ENCODE data around the gene TOR1A.
"Not testable (repeated sequence)": the region's sequence is repeated elsewhere in the genome, so short reads cannot be mapped to it uniquely, and the experiment has no call there.

The TOR1A gene

DNA sequence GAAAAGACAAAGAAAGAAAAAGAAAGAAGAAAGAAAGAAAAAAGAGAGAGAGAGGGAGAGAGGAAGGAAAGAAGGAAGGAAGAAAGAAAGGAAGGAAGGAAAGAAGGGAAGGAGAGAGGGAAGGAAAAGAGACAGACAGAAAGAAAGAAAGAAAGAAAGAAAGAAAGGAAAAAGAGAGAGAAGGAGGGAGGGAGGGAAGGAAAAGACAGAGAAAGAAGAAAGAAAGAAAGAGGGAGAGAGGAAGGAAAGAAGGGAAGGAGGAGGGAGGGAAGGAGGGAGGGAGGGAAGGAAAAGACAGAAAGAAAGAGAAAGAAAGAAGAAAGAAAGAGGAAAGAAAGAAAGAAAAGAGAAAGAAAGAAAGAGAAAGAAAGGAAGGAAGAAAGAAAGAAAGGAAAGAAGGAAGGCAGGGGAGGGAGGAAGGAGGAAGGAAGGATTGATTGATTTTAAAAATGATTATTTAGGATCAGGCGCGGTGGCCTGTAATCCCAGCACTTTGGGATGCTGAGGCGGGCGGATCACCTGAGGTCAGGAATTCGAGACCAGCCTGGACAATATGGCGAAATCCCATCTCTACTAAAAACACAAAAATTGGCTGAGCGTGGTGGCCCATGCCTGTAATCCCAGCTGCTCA lies 44.3 kb downstream of the TOR1A start:
- DNase-seq, result no peak

GRCh38 chr9:129778469-129778868 lies 45.5 kb downstream of the TOR1A start:
- DNase-seq, result no peak

GRCh38 chr9:129777769-129778130 lies 46.2 kb downstream of the TOR1A start:
- no peak for DNase-seq

GRCh38 chr9:129776938-129777768 lies 46.8 kb downstream of the TOR1A start:
- DNase-seq, result peak; percentile 79

GRCh38 chr9:129776566-129776937 lies 47.4 kb downstream of the TOR1A start:
- no peak for DNase-seq

GRCh38 chr9:129776096-129776495 lies 47.8 kb downstream of the TOR1A start:
- DNase-seq, result not testable (repeated sequence)

DNA sequence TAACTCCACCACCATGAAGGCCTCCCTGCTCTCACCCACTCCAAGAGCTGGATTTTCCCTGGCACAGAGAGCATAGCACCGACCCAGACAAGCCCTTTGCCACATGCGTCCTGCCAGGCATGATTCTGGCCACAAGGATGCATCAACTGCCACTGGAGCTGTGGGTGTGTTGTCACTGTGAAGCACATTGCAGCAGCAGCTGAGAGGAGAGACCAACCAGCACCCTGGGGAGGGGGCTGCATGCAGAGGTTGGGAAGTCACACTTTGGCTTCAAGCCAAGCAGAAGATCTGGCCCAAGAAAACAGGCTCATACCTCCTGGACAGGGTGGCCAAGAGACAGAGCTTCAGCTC lies 48.5 kb downstream of the TOR1A start:
- DNase-seq, result no peak

DNA sequence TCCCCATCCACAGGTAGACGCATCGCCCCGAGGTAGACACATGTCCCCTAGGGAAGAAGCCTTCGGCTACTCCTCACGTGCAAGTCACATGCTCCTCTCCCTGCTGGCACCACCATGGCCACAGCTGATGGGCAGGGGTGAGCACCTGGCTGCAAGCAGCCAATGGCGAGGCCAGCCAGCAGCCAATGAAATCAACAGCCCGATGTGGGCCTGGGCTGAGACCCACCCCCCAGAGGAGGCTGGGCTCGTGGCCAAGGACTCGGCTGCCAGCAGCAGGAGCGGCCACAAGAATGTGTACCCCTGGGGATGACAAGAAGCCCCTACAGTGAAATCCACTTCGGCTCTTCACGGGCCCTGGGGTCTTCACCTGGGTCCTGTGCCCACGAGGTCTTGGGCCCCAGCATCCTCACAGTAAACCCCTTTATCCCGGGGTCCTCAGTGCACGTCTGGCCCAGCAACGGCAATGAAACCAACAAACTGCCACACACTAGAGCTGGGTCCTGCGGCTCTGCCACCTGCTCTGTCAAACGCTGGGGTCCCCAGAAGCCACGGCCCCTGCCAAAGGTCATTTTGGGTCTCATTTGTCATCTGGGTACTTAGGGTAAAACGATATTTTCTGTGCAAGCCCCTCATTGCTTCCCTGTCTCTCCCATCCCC lies 49.0 kb downstream of the TOR1A start:
- DNase-seq, result no peak

DNA sequence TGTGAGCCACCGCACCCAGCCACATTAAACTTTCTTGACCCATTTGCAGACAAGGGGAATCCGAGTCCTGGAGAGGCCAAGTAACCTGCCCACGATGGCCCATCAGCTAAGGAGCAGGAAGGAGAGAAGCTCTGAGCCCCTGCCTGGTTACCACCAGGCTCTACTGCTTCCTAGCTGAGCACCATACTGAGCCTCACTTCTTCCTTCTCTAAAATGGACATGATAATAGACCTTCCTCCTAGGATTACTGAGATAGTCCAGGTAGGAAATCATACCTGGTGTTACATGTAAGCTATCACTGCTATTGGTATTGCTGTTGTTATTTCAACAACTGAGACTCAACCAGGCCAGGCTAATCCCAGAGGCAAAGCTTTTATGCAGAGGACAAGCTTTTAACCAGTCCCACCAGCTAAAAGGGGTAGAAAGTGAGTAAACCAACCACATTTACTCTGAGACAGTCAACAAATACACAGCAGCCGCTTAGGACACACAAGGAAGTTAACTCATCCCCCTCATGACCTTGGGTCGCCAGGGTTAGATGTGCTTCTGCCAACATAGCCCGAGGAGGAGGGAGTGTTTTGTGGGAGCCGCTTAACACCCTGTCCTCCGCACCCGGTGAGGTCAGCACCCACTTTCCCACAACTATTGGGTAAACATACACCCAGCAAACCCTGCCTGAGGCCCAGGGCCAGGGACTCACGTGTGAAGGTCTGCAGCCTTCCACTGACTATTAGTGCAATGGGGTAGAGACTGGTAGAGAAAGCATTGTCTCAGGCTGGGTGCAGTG lies 50.5 kb downstream of the TOR1A start:
- DNase-seq, result no peak

- no peak for DNase-seq
These were observed 53.2 kb downstream of the TOR1A start for GRCh38 chr9:129770741-129771140.

DNA sequence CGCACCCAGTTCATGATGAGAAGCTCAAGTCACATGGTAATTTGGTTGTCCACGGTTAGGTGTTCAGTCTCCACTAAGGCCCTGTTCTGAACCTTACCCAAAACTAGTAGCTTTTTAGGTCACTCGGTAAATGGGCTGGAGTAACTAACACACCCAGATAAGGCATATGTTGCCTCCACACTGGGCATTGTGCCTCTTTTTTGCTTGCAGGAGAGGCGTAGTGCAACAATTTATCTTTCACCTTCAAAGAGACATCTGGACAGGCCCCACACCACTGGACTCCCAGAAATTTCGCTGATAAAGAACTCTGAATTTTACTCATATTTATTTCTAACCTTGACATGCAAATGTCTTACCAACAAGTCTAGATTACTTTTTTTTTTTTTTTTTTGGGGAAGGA lies 54.3 kb downstream of the TOR1A start:
- no peak for DNase-seq

- DNase-seq, result no peak
These were observed 55.5 kb downstream of the TOR1A start for GRCh38 chr9:129768486-129768885.

GRCh38 chr9:129765764-129766317 lies 58.1 kb downstream of the TOR1A start:
- no peak for DNase-seq

DNA sequence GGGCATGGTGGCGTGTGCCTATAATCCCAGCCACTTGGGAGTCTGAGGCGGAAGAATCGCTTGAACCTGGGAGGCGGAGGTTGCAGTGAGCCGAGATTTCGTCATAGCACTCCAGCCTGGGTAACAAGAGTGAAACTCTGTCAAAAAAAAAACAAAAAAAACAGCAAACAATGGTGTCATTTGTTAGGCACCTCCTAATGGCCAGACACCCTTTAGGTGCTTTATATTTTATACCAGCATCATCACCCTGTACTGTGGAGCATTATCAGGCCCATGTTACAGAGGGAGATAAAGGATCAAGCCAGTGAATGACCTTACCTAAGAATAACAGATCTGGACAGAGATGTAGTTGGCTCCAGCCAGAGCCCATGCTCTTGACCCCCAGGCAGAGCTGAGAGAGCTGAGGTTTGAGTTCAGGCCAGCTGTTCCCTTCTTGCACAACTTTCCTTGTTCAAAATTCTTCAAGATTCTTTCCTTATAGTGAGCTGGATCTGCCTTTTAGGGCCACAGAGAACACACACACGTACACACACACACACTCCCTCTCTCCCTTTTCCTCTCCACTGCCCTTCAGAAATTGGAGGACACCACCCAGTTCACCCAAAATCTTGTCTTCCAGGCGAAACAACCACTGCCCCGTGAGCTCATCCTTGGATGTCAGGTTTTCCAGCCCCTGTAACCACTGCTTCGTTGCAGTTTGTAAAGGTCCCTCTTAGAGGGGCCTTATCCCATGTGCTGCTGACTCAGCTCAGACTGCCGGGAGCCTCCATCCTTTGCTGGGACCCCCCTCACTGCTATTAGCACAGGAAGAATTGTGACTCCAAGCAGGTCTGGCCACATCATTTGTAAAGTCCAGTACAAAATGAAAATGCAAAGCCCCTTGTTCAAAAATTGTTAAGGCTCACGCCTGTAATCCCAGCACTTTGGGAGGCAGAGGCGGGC lies 60.7 kb downstream of the TOR1A start:
- no peak for DNase-seq

All from activated CD4-positive, alpha-beta T cell treated with anti-CD3 and anti-CD28 coated beads for 48 hours (primary cell).